ENCODE measurements around the gene ZNF391.
"Not testable (repeated sequence)": the region's sequence is repeated elsewhere in the genome, so short reads cannot be mapped to it uniquely, and the experiment has no call there.

Gene ZNF391

DNA sequence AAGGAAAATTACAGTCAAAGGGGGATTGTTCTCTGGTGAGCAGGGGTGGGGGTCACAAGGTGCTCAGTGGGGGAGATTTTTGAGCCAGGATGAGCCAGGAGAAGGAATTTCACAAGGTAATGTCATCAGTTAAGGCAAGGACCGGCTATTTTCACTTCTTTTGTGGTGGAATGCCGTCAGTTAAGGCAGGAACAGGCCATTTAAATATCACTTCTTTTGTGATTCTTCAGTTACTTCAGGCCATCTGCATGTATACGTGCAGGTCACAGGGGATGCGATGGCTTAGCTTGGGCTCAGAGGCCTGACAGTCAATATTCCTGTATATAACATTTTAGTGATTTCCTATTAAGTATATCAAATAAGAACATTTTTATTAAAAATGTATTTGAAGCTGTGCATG is 10.2 kb upstream of the ZNF391 start:
- not testable (repeated sequence) for H2BK5ac ChIP-seq (ENCODE audit: low read depth, low read length, poor library complexity); H2AFZ ChIP-seq (ENCODE audit: insufficient read depth, low read length, poor library complexity); H3K9me3 ChIP-seq (ENCODE audit: insufficient read depth, low read depth, low read length); H3K36me3 ChIP-seq (ENCODE audit: control insufficient read depth in 1 of 2, insufficient read depth in 2 of 2, low read length in 2 of 2); H2AK5ac ChIP-seq (ENCODE audit: low read length); H3K27me3 ChIP-seq (ENCODE audit: insufficient read depth, low read length); DNase-seq; H4K91ac ChIP-seq (ENCODE audit: low read depth, low read length); H3K4ac ChIP-seq (ENCODE audit: low read depth, low read length); H3K18ac ChIP-seq (ENCODE audit: low read length); H2BK12ac ChIP-seq (ENCODE audit: low read length); H4K12ac ChIP-seq (ENCODE audit: low read depth, low read length); H3K23ac ChIP-seq (ENCODE audit: low read length); H3K27ac ChIP-seq (ENCODE audit: low read depth, low read length); H3K9ac ChIP-seq (ENCODE audit: low read length); H4K8ac ChIP-seq (ENCODE audit: low read depth, low read length); H3K4me2 ChIP-seq (ENCODE audit: low read length); H3K79me2 ChIP-seq (ENCODE audit: control insufficient read depth, insufficient read depth, low read length, poor library complexity); H3K79me1 ChIP-seq (ENCODE audit: low read length); H3K4me3 ChIP-seq (ENCODE audit: low read depth, low read length); H3K14ac ChIP-seq (ENCODE audit: low read length); H2BK120ac ChIP-seq (ENCODE audit: insufficient read depth, low read length, poor library complexity); H3K4me1 ChIP-seq (ENCODE audit: control insufficient read depth in 1 of 2, insufficient read depth in 2 of 2, low read length in 2 of 2)
- WGBS (ENCODE audit: extremely low coverage, insufficient coverage, insufficient read length) = no CpG with 5 or more reads among the region's 4 CpGs

DNA sequence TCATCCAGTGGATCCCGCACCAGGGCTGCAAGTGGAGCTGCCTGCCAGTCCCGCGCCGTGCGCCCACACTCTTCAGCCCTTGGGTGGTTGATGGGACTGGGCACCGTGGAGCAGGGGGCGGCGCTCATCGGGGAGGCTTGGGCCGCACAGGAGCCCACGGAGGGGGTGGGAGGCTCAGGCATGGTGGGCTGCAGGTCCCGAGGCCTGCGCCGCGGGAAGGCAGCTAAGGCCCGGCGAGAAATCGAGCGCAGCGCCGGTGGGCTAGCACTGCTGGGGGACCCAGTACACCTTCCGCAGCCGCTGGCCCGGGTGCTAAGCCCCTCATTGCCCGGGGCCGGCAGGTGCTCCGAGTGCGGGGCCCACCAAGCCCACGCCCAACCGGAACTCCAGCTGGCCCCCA is 7.6 kb upstream of the ZNF391 start:
- WGBS (ENCODE audit: extremely low coverage, insufficient coverage, insufficient read length) = no CpG with 5 or more reads among the region's 30 CpGs
- not testable (repeated sequence) for H3K79me2 ChIP-seq (ENCODE audit: control insufficient read depth, insufficient read depth, low read length, poor library complexity); H3K4me1 ChIP-seq (ENCODE audit: control insufficient read depth in 1 of 2, insufficient read depth in 2 of 2, low read length in 2 of 2); H2BK12ac ChIP-seq (ENCODE audit: low read length); H3K4ac ChIP-seq (ENCODE audit: low read depth, low read length); H3K4me3 ChIP-seq (ENCODE audit: low read depth, low read length); DNase-seq; H2BK5ac ChIP-seq (ENCODE audit: low read depth, low read length, poor library complexity); H3K18ac ChIP-seq (ENCODE audit: low read length); H4K8ac ChIP-seq (ENCODE audit: low read depth, low read length); H2BK120ac ChIP-seq (ENCODE audit: insufficient read depth, low read length, poor library complexity); H3K23ac ChIP-seq (ENCODE audit: low read length); H3K79me1 ChIP-seq (ENCODE audit: low read length); H4K91ac ChIP-seq (ENCODE audit: low read depth, low read length); H4K12ac ChIP-seq (ENCODE audit: low read depth, low read length); H3K4me2 ChIP-seq (ENCODE audit: low read length); H3K36me3 ChIP-seq (ENCODE audit: control insufficient read depth in 1 of 2, insufficient read depth in 2 of 2, low read length in 2 of 2); H3K14ac ChIP-seq (ENCODE audit: low read length); H3K9me3 ChIP-seq (ENCODE audit: insufficient read depth, low read depth, low read length); H2AK5ac ChIP-seq (ENCODE audit: low read length); H3K27ac ChIP-seq (ENCODE audit: low read depth, low read length); H2AFZ ChIP-seq (ENCODE audit: insufficient read depth, low read length, poor library complexity); H3K27me3 ChIP-seq (ENCODE audit: insufficient read depth, low read length); H3K9ac ChIP-seq (ENCODE audit: low read length)

DNA sequence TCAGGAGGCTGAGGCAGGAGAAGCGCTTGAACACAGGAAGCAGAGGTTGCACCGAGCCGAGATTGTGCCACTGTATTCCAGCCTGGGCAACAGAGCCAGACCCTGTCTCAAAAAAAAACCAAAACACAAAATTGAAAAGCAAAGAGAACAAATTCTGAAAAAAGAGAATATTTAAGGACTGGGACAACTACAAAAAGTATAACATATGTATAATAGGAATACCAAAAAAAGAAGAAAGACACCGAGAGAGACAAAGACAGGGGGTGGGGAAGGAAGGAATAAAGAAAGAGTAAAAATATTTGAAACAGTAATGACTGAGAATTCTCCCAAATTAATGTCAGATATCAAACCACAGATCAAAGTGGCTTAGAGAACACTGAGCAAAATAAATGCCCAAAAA is 5.5 kb upstream of the ZNF391 start:
- no peak overlapping the region for H3K4ac ChIP-seq (ENCODE audit: low read depth, low read length)
- no peak for DNase-seq
- no peaks in the 10 kb centered on the region for H3K79me2 ChIP-seq (ENCODE audit: control insufficient read depth, insufficient read depth, low read length, poor library complexity)
- no peak overlapping the region for H2AFZ ChIP-seq (ENCODE audit: insufficient read depth, low read length, poor library complexity)
- no peak overlapping the region for H3K27ac ChIP-seq (ENCODE audit: low read depth, low read length)
- no peak overlapping the region for H3K4me2 ChIP-seq (ENCODE audit: low read length)
- no peak overlapping the region for H3K4me3 ChIP-seq (ENCODE audit: low read depth, low read length)
- H4K12ac ChIP-seq (ENCODE audit: low read depth, low read length) = no peak overlapping the region
- H3K23ac ChIP-seq (ENCODE audit: low read length) = no peak overlapping the region
- H2AK5ac ChIP-seq (ENCODE audit: low read length) = no peak overlapping the region
- H3K36me3 ChIP-seq (ENCODE audit: control insufficient read depth in 1 of 2, insufficient read depth in 2 of 2, low read length in 2 of 2) = no peaks in the 10 kb centered on the region
- no peak overlapping the region for H2BK5ac ChIP-seq (ENCODE audit: low read depth, low read length, poor library complexity)
- H3K9me3 ChIP-seq (ENCODE audit: insufficient read depth, low read depth, low read length) = no peaks in the 10 kb centered on the region
- H3K4me1 ChIP-seq (ENCODE audit: control insufficient read depth in 1 of 2, insufficient read depth in 2 of 2, low read length in 2 of 2) = no peaks in the 10 kb centered on the region
- no CpG with 5 or more reads among the region's 4 CpGs for WGBS (ENCODE audit: extremely low coverage, insufficient coverage, insufficient read length)
- H3K18ac ChIP-seq (ENCODE audit: low read length) = no peak overlapping the region
- no peak overlapping the region for H2BK12ac ChIP-seq (ENCODE audit: low read length)
- H3K27me3 ChIP-seq (ENCODE audit: insufficient read depth, low read length) = no peaks in the 10 kb centered on the region
- no peak overlapping the region for H2BK120ac ChIP-seq (ENCODE audit: insufficient read depth, low read length, poor library complexity)
- H4K91ac ChIP-seq (ENCODE audit: low read depth, low read length) = no peak overlapping the region
- H3K79me1 ChIP-seq (ENCODE audit: low read length) = no peaks in the 10 kb centered on the region
- H3K14ac ChIP-seq (ENCODE audit: low read length) = no peak overlapping the region
- no peak overlapping the region for H3K9ac ChIP-seq (ENCODE audit: low read length)
- H4K8ac ChIP-seq (ENCODE audit: low read depth, low read length) = no peak overlapping the region

DNA sequence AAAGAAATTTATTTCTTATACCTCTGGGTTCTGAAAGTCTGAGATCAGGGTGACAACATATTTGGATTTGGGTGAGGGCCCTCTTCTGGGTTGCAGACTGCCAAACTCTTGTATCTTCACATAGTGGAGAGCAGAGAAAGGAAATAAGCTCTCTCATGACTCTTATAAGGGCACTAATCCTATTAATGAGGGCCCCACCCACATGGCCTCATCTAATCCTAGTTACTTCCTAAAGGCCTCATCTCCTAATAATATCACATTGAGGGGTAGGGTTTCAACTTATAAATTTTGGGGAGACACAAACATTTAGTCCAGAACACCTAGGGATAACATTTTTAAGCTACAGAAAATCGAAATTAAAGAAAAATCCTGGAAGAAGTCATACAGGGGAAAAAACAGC is 5.1 kb upstream of the ZNF391 start:
- Histone ChIP-seq H3K9ac (ENCODE audit: low read length) (no peak overlapping the region), H3K27ac (ENCODE audit: low read depth, low read length) (no peak overlapping the region), H3K4me1 (ENCODE audit: control insufficient read depth in 1 of 2, insufficient read depth in 2 of 2, low read length in 2 of 2) (no peaks in the 10 kb centered on the region), H2AK5ac (ENCODE audit: low read length) (no peak overlapping the region), H2AFZ (ENCODE audit: insufficient read depth, low read length, poor library complexity) (no peak overlapping the region), H3K36me3 (ENCODE audit: control insufficient read depth in 1 of 2, insufficient read depth in 2 of 2, low read length in 2 of 2) (no peaks in the 10 kb centered on the region), H3K79me2 (ENCODE audit: control insufficient read depth, insufficient read depth, low read length, poor library complexity) (no peaks in the 10 kb centered on the region), H3K4me3 (ENCODE audit: low read depth, low read length) (no peak overlapping the region), H3K9me3 (ENCODE audit: insufficient read depth, low read depth, low read length) (no peaks in the 10 kb centered on the region), H2BK120ac (ENCODE audit: insufficient read depth, low read length, poor library complexity) (no peak overlapping the region), H3K4me2 (ENCODE audit: low read length) (no peak overlapping the region), H3K79me1 (ENCODE audit: low read length) (no peaks in the 10 kb centered on the region), H2BK12ac (ENCODE audit: low read length) (no peak overlapping the region), H3K4ac (ENCODE audit: low read depth, low read length) (no peak overlapping the region), H3K18ac (ENCODE audit: low read length) (no peak overlapping the region), H2BK5ac (ENCODE audit: low read depth, low read length, poor library complexity) (no peak overlapping the region), H4K91ac (ENCODE audit: low read depth, low read length) (no peak overlapping the region), H3K27me3 (ENCODE audit: insufficient read depth, low read length) (no peaks in the 10 kb centered on the region), H3K23ac (ENCODE audit: low read length) (no peak overlapping the region), H4K12ac (ENCODE audit: low read depth, low read length) (no peak overlapping the region), H3K14ac (ENCODE audit: low read length) (no peak overlapping the region), H4K8ac (ENCODE audit: low read depth, low read length) (no peak overlapping the region)
- DNase-seq = no peak
- WGBS (ENCODE audit: extremely low coverage, insufficient coverage, insufficient read length) = no CpG with 5 or more reads among the region's 1 CpG
